Body of pancreas (tissue), 4 donors: ENCODE results near the gene FAM43A. TPM values are rescaled to one million over a fixed set of nuclear protein-coding genes. Genes with fewer than 3 reads are reported as not detected.

Experiments used
- ATAC-seq: fragments of 150-250 bp; one replicate; pipeline ENCODE4 v1.9.1; 2016
- DNase-seq, 4 donors: peaks; one replicate each; pipeline ENCODE4 v3.0.0-alpha.2; 2019
- H3K27ac ChIP-seq, 4 donors: fragments of 200-600 bp; sonication (generic); 1 replicate in 3 of 4; 2 replicates in 1 of 4; pipeline versions ENCODE4 v1.5.1 to v1.6.1; 2016 to 2019; ENCODE audit warnings: mild to moderate bottlenecking in 1 of 4, mixed read lengths in 1 of 4, moderate library complexity in 1 of 4
- H3K27me3 ChIP-seq, 2 donors: fragments of 200-600 bp; sonication (generic); one replicate each; pipeline ENCODE4 v1.6.0; 2016; ENCODE audit warnings: mild to moderate bottlenecking in 1 of 2
- H3K36me3 ChIP-seq, 2 donors: fragments of 200-600 bp; sonication (generic); replicated peaks in 1 of 2; 2 replicates each; pipeline ENCODE4 v1.5.1; 2016; ENCODE audit warnings: low read depth in 2 of 2; ENCODE audit not compliant: insufficient read depth in 1 of 2
- H3K4me1 ChIP-seq: fragments of 200-600 bp; sonication (generic); one replicate; pipeline ENCODE4 v1.6.0; 2016
- H3K4me3 ChIP-seq, 2 donors: fragments of 200-600 bp; sonication (generic); 1 replicate in 1 of 2; 2 replicates in 1 of 2; pipeline ENCODE4 v1.5.1; 2016 to 2019
- H3K9me3 ChIP-seq, 3 donors: fragments of 200-600 bp; sonication (generic); 1 replicate in 2 of 3; 2 replicates in 1 of 3; pipeline ENCODE4 v1.5.1; 2016
- CTCF ChIP-seq, 7 experiments: fragments of 450-650 bp in 4 of 7; fragments of 200-600 bp in 3 of 7; sonication (generic) in 3 of 7; IDR thresholded peaks; one replicate each; pipeline ENCODE4 v1.5.1; 2016 to 2019; ENCODE audit warnings: antibody characterized with exemption in 7 of 7
- POLR2A ChIP-seq, 3 donors: fragments of 450-650 bp; IDR thresholded peaks; one replicate each; pipeline ENCODE4 v1.6.1; 2016; ENCODE audit warnings: antibody characterized with exemption in 3 of 3, mild to moderate bottlenecking in 2 of 3
- WGBS, 2 donors: methylation state at CpG; one replicate each; pipeline ENCODE4 v1.1.5; 2017; 5-methylcytosine and 5-hydroxymethylcytosine counted together
- intact Hi-C: fragments of 100-400 bp; cut with DNase I; formaldehyde crosslinking; loops from one replicate; pipeline ENCODE4 v1.15.1; 2023
- total RNA-seq, 2 donors: library from RNA; depleted of rRNA; stranded (reverse); fragments of >200 nt; gene quantifications; one replicate each; pipeline ENCODE4 v1.1.0, GENCODE V29; 2016

FAM43A gene
- total RNA-seq, 2 donors from 2014 or later = 5.2 to 5.3 TPM

GRCh38 chr3:194685065-194685717 lies 492 bp upstream of the FAM43A start:
- ATAC-seq = no peak
- no peaks in the 10 kb centered on the region for H3K36me3 ChIP-seq
- H3K4me1 ChIP-seq = peaks cover 33% of the 10 kb centered on the region
- WGBS, 2 donors = 39 to 45% methylated on average over 13 of the region's 13 CpGs
- DNase-seq = no peak
- peak overlapping the region in 1 of 4 donors; percentile 43 for H3K27ac ChIP-seq
- intact Hi-C loops = no loop called here
- no peak overlapping the region for H3K4me3 ChIP-seq
- H3K27me3 ChIP-seq = peaks cover 0 to 13% of the 10 kb centered on the region in 2 donors
- TF ChIP-seq POLR2A (IDR thresholded peaks at IDR 0.05) (no peak), CTCF (IDR thresholded peaks at IDR 0.05) (no peak)
- H3K9me3 ChIP-seq = no peaks in the 10 kb centered on the region

- DNase-seq (no peak), ATAC-seq (no peak)
- Histone ChIP-seq H3K27me3 (peaks cover 0 to 13% of the 10 kb centered on the region in 2 donors), H3K4me1 (peaks cover 33% of the 10 kb centered on the region), H3K9me3 (no peaks in the 10 kb centered on the region), H3K27ac (peak overlapping the region in 2 of 4 donors; percentile 32 to 53), H3K4me3 (peak overlapping the region in 1 of 2 donors; percentile 23), H3K36me3 (no peaks in the 10 kb centered on the region)
- intact Hi-C loops = no loop called here
- TF ChIP-seq POLR2A (IDR thresholded peaks at IDR 0.05) = no peak
- TF ChIP-seq CTCF (IDR thresholded peaks at IDR 0.05) = no peak
- 1 to 3% methylated on average over 20 to 29 of the region's 29 CpGs for WGBS, 2 donors
Measured at GRCh38 chr3:194686414-194686815, 732 bp downstream of the FAM43A start.

GRCh38 chr3:194686816-194687637 lies 1.3 kb downstream of the FAM43A start:
- 2 to 6% methylated on average over 3 to 77 of the region's 86 CpGs for WGBS, 2 donors
- TF ChIP-seq POLR2A (IDR thresholded peaks at IDR 0.05) = no peak

GRCh38 chr3:194687638-194688199 lies 2.0 kb downstream of the FAM43A start:
- intact Hi-C loops = no loop called here

More at GRCh38 chr3:194686816-194687637, 1.3 kb downstream of the FAM43A start:
- peaks cover 33% of the 10 kb centered on the region for H3K4me1 ChIP-seq
- intact Hi-C loops = no loop called here
- peak overlapping the region in 1 of 2 donors; percentile 23 for H3K4me3 ChIP-seq
- DNase-seq (peak; percentile 11 to 34 (median 16)), ATAC-seq (no peak)
- peak overlapping the region in 2 of 4 donors; percentile 10 to 22 for H3K27ac ChIP-seq
- H3K9me3 ChIP-seq = no peaks in the 10 kb centered on the region
- H3K27me3 ChIP-seq = peaks cover 0 to 13% of the 10 kb centered on the region in 2 donors
- no peaks in the 10 kb centered on the region for H3K36me3 ChIP-seq

More at GRCh38 chr3:194687638-194688199, 2.0 kb downstream of the FAM43A start:
- peak; percentile 48 to 79 (median 62) for DNase-seq
- H3K4me3 ChIP-seq = peak overlapping the region in 1 of 2 donors; percentile 8
- no peaks in the 10 kb centered on the region for H3K36me3 ChIP-seq
- H3K4me1 ChIP-seq = peaks cover 33% of the 10 kb centered on the region
- H3K27me3 ChIP-seq = peaks cover 0 to 13% of the 10 kb centered on the region in 2 donors
- peak; percentile 52 for ATAC-seq
- peak overlapping the region; percentile 22 to 63 (median 42) for H3K27ac ChIP-seq
- TF ChIP-seq CTCF (IDR thresholded peaks at IDR 0.05) = peak in 5 of 7 experiments; percentile 21 to 47 (median 25)
- TF ChIP-seq POLR2A (IDR thresholded peaks at IDR 0.05) = peak in 2 of 3 donors; percentile 22 to 35
- H3K9me3 ChIP-seq = no peaks in the 10 kb centered on the region
- WGBS, 2 donors = 4% methylated on average over 17 to 51 of the region's 57 CpGs
